GM19372 (cell line): ENCODE results near the gene RAET1E.
"Not testable (repeated sequence)": the region's sequence is repeated elsewhere in the genome, so short reads cannot be mapped to it uniquely, and the experiment has no call there.

Experiments
- ATAC-seq: cut with Tn5 transposase; IDR thresholded peaks from one replicate; pipeline ENCODE4 v1.9.1; 2021; ENCODE audit warnings: mild to moderate bottlenecking, low read depth, moderate library complexity; ENCODE audit not compliant: unreplicated experiment

Gene RAET1E

DNA sequence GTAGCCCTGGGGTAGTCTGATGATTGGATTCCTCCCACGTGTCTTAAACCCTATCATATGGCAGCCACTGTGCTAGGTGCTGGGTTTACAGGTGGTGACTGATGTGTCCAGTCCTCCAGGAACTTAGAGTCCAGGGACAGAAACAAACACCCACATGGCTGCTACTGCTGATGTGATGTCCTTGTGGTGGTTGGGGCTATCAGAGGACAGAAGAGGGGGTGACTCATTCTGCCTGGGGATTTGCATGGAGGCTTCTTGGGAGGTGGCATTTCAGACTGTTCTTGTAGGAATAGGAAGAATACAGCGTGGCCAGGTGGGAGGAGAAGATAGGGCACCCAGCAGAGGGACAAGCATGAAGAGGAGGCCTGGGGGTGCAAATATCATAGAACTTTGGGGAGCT, 15.2 kb upstream of the RAET1E start:
- no peak for ATAC-seq

DNA sequence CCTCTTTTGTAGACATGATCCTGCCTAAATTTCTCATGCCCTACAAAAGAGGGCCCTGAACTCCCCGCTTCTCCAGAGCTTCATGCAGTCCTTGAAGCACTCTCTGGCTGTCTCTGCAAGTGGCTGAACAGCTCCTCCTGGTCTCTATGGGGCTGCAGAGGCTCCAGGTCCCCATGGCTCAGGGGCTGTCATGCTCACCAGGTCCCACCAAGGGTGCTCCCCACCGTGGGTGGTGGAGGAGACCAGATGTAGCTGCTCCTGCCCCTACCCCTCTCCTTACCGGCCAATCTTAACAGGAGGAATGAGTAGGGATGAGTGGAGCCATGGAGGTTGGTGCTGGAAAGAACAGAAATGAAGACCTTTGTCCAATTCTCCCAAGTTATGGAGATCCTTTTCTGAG, 14.8 kb upstream of the RAET1E start:
- not testable (repeated sequence) for ATAC-seq

GRCh38 chr6:149910721-149911151, 12.8 kb upstream of the RAET1E start:
- ATAC-seq: no peak

DNA sequence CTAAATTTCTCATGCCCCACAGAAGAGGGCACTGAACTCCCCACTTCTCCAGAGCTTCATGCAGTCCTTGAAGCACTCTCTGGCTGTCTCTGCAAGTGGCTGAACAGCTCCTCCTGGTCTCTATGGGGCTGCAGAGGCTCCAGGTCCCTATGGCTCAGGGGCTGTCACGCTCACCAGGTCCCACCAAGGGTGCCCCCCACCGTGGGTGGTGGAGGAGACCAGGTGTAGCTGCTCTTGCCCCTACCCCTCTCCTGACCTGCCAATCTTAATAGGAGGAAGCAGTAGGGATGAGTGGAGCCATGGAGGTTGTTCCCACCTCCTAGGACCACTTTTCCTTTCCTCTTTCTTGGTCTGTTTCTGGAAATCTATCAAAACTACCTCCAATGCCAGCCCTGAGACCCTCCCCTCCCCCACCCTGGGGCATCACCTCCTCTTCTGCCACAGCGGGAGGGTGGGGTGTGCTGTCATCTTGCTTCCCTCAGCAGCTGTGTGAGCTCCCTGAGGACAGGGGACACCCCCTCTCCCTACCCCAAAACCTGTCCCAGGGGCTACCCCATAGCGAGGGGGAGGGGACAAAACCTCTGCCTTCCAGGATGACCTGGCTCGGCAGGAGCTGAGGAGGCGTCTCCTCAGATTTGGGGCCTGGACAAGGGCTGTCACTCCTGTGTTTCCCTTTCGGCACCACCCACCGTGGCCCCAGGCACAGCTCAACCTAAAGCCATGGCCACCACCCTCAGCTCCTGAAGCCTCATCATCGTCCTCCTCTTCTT, 12.0 kb upstream of the RAET1E start:
- ATAC-seq: no peak

- not testable (repeated sequence) for ATAC-seq
Observed at GRCh38 chr6:149908480-149908879, 10.6 kb upstream of the RAET1E start.

- ATAC-seq: no peak
Observed at GRCh38 chr6:149907317-149907716, 9.4 kb upstream of the RAET1E start.

GRCh38 chr6:149906405-149906804, 8.5 kb upstream of the RAET1E start:
- ATAC-seq: no peak

- no peak for ATAC-seq
Observed at GRCh38 chr6:149905911-149906371, 8.0 kb upstream of the RAET1E start.

DNA sequence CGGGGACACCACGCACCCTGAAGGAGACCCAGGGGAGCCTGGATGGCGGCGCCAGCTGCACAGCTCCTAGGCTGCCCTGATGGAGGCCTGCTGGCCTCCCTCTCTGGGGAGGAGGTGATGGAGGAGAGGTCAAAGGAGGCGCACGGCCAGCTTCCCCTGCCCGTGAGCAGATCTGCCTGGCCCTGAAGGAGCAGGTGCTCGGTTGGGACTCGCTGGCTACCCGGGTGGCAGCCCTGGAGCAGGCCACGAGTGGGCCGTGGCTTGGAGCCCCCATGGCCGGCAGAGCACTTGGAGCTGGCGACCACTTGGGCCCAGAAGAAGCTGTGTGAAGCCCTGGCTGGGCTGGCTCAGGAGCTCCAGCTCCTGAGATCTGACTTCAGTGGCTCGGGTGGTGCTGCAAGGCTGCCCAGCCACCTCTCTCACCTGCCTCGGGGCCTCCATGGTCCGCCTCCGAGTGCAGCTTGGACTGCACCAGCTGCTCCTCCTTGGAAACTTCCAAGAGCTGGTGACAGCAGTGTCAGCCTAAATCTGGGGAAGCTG, 7.5 kb upstream of the RAET1E start:
- ATAC-seq: no peak

DNA sequence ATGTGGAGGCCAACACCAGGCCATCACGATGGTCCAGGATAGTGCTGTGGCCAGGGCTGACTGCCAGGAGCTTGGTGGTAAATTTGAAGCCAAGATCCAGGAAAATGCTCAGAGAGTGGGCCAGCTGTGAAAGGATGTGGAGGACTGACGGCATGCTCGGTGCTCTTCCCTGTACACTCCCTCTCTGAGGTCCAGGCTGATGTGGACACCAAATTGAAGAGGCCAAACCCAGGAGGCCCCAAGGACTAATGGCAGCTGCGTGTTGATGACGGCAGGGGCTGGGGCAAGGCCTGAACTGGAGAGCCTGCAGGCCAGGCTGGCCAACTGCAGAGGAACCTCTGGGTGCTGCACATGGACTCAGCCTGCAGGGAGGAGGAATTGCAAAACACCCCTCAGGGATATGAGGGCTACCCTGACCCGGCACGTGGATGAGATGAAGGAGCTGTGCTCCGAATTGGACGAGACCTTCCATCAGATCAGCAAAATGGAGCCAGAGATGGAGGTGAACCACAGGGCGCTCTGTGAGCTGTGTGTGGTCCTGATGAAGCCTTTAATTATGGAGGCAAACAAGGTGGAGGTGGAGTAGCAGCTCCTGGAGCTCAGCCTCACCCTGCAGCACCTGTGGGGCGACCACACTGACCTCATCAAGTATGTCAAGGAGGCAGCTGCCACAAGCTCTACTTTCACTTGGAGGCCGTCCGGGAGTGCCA, 6.9 kb upstream of the RAET1E start:
- ATAC-seq: no peak

- no peak for ATAC-seq
Observed at GRCh38 chr6:149903938-149904611, 6.2 kb upstream of the RAET1E start.

DNA sequence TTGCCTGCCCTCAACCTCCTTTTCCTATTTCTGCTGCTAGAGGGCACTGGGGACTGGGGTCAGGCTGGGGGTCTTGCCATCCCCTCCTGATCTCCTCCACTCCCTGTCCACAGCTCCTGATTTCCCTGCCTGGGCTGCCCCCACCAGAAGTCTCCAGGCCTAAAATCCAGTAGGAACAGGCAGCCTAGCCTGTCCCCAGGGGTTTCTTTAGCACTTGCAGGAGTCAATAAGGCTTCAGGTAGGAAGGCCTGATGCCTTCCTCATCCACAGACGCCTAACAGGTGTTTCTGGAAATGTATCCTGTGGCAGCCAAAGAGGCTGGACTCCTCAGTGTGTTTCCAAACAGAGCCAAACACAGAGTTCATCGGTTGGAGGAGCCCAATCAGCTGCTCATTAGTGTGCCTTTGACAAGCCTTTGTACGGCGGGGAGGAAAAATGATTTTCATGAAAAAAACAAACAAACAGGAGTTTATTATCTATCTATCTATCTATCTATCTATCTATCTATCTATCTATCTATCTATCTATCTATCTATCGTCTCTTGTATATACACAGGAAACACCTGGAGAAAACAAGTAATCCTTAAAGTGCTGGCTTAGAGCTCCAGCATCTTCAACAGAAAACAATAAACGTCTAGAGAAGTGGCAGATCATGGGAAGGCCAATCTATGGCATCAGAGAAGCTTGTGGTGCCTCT, 3.7 kb upstream of the RAET1E start:
- ATAC-seq: no peak

DNA sequence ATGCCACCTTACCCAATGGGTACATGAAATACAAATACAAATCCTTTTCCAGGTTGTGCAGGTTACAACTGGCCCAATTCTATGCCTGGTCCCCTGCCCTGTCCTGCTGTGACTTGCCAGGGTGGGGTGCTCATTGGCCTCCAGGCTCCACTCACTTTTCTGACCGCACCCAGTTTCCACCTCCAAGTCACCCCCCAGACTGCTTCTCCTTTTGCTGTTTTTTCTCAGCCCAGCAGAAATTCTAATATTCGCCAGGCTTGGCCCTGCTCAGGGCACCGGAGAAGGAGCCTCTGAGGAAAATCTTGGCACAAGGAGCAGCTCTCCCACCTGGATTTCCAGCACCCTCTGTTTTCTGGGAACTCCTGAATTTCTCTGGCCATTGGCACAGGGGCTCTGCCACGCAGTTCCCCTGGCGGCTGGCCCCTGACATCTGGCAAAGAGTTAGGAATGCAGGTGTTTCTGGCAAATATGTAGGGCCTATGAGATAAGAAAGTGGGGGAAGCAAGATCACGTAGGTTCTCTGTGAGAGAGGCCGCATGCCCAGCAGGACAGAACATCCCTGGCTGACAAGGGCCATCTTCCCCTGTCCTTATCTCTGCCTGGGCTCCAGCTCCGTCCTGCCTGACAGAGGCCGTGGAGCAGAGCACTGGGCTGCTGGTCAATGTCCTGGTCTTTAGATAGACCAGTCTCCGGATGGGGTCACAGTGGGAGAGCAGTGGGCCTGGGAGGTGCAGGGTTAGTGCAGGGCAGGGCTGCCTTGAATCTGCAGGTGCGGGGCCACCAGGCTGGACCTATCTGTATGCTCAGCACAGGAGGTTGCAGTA, 2.9 kb upstream of the RAET1E start:
- no peak for ATAC-seq

DNA sequence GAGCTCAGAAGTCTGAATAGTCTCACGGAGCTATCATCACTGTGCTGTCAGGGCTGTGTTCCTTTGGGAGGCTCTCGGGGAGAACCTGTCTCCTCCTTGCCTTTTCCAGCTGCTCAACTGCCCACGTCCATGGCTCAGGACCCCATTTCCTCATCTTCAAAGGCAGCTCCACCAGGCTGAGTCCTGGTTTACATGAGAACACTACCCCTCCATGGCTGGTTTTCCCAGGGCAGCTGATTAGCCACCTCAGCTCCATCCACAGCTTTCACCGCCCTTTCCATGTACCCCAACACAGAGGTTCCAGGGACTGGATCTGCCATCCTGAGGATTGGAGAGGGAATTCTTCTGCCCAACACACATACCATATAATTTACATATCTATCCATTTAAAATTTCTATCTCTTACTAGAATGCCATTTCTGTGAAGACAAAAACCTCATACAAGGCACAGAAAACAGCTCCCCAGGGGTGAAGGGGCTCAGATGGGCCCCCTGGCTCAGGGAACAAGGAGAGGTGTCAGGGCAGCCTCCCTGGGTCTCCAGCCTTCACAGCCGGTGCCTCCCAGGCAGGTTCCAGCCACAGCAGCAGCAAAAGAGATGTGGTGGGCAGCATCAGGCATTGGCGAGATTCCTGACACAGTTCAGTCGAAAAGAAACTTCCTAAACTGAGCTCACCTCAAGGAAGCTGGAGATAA, 2.2 kb upstream of the RAET1E start:
- ATAC-seq: no peak

DNA sequence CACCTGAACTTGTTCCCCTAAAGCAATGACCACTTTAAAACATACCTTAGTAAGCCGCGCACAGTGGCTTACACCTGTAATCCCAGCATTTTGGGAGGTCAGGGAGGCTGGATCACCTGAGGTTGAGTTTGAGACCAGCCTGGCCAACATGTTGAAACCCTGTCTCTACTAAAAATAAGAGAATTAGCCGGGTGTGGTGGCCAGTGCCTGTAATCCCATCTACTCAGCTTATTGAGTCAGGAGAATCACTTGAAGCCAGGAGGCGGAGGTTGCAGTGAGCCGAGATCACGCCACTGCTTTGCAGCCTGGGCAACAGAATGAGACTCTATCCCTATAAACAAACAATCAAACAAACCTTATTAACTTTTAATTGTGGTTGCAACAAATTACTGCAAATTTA, 1.6 kb upstream of the RAET1E start:
- no peak for ATAC-seq

DNA sequence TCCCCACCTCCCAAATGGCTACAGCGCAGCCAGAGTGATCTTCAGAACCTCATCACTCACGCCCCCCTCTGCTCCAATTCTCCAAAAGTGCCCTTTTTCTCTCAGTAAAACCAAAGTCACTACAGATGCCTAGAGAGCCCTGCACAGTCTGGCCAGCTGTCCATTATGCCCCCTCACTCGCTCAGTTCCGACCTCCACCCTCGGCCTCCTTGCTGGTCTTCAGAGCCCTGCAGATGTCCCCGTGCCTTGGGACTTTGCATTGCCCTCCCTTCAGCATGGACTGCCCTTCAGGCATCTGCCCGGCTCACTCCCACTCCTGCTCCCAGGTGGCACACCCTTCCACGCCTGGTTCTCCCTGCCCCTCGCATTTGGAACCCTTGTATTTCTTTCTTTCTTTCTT, 1.1 kb upstream of the RAET1E start:
- ATAC-seq: no peak

- ATAC-seq: no peak
Observed at GRCh38 chr6:149897015-149897697, 757 bp downstream of the RAET1E start.

DNA sequence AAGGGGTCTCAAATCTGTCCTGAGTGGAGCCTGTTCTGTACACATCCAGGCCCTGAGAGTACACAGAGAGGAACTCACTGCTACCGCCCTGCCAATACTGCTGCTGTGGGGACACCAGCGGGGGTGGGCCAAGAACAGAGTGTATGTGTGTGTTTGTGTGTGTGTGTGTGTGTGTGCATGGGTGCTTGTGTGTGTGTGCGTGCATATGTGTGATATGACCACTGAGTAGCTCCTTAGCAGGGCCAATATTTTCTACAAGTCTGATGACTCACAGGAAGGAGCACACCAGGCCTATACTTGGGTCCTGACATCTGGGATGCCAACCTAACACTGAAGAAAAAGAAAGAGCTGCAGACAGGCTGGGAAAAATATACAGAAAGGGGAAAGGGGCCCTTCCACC, 1.4 kb downstream of the RAET1E start:
- no peak for ATAC-seq
